GM21723 (cell line): ENCODE results near the gene ALDH1L1.

ENCODE experiments used
- ATAC-seq: cut with Tn5 transposase; IDR thresholded peaks from one replicate; pipeline ENCODE4 v1.9.1; 2021; ENCODE audit warnings: mild to moderate bottlenecking, moderate library complexity; ENCODE audit not compliant: unreplicated experiment

ALDH1L1 gene

GRCh38 chr3:126180477-126181397, at the start of gene ALDH1L1:
Gene ALDH1L1, minus strand, starts transcription at chr3:126180586. Its CDS starts 19,607 bp downstream, at chr3:126160979.
- ATAC-seq, result no peak

- ATAC-seq, result no peak
Observed at GRCh38 chr3:126226374-126226773, 46.0 kb upstream of the ALDH1L1 start.

- no peak for ATAC-seq
Observed at GRCh38 chr3:126216416-126216815, 36.0 kb upstream of the ALDH1L1 start.

DNA sequence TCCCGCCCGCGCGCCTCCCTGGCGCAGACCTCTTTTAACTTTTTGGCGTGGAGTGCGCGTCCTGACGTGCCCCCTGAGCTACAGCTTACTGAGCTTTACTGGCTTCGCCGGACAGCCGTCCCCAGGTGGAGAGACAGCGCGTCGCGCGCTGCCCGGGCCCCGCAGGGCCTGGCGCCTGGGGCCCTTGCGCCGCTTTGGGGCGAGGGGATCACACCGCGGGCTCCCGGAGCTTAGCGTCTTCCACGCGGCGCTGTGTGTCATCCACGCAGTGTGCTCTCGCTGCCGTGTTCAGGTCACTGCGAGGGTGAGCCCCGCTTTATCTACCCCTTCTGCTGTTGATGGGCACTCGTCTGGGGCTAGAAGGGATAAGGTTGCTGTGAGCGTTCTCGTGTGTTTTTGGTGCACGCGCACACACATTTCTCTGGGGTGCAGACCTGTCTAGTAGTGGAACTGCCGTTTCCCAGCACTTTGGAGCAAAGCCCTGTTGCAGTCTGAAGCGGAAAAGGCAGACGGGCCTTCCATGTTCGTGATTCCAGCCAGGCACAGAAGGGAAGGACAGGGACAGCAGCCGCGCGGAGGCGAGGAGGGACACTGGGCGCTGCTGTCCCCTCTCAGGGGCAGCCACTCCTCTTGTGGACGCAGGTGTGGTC, 33.1 kb upstream of the ALDH1L1 start:
- no peak for ATAC-seq

GRCh38 chr3:126212620-126213378, 32.4 kb upstream of the ALDH1L1 start:
- ATAC-seq, result no peak

DNA sequence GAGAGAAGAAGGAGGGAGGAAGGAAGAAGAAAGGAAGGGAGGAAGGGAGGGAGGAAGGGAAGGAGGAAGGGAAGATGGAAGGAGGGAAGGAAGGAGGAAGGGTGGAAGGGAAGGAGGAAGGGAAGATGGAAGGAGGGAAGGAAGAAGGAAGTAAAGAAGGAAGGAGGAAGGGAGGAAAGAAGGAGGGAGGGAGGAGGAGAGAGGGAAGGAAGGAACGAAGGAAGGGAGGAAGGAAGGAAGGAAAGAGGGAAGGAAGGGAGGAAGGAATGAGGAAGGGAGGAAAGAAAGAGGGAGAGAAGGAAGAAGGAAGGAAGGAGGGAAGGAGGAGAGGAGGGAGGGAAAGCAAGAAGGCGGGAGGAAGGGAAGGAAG, 31.8 kb upstream of the ALDH1L1 start:
- ATAC-seq, result no peak

GRCh38 chr3:126211569-126211968, 31.2 kb upstream of the ALDH1L1 start:
- ATAC-seq, result no peak

DNA sequence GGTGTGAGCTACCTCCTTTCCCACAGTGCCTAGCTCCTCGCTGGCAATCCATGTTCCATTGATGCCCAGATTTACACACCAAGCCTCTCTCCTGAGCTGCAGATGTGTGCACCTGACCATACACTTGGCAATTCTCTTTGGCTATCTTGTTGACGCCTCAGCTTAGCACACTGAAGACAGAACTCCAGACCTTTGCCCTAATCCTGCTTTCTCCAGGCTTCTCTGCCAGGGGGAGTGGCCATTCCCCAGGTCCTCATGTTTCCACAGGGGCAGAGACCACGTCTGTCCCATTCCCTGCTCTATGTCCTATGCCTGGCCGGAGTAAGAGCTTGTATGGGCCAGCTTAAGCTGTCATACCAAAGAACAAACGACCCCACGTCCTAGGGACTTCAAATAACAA, 30.2 kb upstream of the ALDH1L1 start:
- ATAC-seq, result no peak

GRCh38 chr3:126209741-126210140, 29.4 kb upstream of the ALDH1L1 start:
- no peak for ATAC-seq

GRCh38 chr3:126208606-126209256, 28.3 kb upstream of the ALDH1L1 start:
- no peak for ATAC-seq

- ATAC-seq, result no peak
Observed at GRCh38 chr3:126208182-126208581, 27.8 kb upstream of the ALDH1L1 start.

GRCh38 chr3:126207166-126207565, 26.8 kb upstream of the ALDH1L1 start:
- ATAC-seq, result no peak

DNA sequence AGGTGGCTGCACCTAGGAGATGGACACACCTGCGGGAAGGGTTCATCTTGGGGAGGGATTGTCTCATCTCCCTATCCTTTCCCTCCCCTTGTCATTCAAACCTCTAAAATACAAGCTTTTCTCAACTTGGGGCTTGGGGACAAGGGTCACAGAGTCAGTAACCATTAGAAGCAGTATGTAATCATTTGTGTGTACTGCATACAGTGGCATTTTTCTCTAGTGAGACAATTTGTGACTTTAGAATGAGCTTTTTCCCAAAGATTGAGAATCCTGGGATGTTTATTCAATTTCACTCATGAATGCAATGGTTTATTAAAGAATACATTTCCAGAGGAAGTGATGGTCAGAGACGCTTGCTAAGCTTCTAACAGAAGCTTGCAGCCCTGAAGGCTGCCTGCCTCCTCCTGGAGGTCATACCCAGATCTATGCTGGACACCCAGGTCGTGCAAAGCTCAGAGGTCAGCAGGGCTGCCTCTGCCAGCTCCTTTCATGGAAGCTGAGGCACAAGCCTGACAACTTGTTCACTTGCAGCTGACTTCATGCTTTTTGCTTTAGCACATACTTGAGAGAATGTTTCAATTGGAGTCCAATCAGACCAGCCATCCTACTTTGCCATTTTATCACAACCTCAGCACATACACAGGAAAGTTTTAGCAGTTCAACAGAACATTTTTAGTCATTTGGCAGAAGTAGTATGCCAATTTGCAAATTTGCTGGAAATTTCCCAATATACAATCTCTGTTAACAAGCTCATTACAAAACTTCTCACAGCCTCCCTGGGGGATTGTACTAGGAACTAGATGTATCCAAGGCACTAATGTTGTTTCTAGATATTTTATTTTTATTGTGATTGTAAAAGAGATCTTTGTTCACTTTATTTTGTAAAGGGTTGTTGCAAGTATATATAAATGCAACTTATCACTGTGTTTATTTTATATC, 25.6 kb upstream of the ALDH1L1 start:
- no peak for ATAC-seq

GRCh38 chr3:126202680-126203079, 22.3 kb upstream of the ALDH1L1 start:
- ATAC-seq, result no peak

GRCh38 chr3:126202276-126202675, 21.9 kb upstream of the ALDH1L1 start:
- no peak for ATAC-seq

DNA sequence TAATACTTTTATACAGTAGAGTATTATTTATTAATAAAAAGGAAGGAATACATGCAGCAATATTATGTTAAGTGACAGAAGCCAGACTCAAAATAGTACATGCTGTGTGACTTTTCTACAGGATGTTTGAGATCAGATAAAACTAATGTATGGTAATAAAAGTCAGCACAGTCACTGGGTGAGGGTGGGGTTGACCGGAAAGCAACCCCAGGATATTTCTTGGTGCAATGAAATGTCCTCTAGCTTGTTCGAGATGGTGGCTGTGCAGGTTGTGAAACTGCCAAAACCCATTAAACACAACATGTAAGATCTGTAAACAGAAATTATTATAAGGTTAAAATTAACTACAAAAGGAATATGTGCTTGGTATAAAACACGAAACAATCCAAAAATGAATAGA, 20.8 kb upstream of the ALDH1L1 start:
- no peak for ATAC-seq

DNA sequence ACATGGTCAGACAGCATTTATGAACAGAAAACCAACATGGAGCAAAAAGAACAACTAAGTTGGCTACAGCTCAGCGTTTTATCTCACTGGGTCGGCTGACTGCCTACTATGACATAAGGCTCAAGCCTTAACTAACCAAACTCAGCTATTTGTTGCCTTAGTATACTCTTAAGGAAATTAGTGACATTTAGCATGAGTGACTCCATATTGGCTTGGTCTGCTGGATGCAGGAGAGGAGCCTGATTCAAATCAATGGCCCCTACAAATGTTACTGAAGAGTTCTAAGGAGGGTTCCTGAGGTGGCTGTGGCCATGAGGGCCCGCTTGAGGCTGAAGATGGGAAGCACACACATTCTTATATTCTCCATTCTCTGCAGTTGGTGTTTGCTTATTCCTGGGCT, 20.1 kb upstream of the ALDH1L1 start:
- no peak for ATAC-seq

- no peak for ATAC-seq
Observed at GRCh38 chr3:126199256-126199655, 18.9 kb upstream of the ALDH1L1 start.

DNA sequence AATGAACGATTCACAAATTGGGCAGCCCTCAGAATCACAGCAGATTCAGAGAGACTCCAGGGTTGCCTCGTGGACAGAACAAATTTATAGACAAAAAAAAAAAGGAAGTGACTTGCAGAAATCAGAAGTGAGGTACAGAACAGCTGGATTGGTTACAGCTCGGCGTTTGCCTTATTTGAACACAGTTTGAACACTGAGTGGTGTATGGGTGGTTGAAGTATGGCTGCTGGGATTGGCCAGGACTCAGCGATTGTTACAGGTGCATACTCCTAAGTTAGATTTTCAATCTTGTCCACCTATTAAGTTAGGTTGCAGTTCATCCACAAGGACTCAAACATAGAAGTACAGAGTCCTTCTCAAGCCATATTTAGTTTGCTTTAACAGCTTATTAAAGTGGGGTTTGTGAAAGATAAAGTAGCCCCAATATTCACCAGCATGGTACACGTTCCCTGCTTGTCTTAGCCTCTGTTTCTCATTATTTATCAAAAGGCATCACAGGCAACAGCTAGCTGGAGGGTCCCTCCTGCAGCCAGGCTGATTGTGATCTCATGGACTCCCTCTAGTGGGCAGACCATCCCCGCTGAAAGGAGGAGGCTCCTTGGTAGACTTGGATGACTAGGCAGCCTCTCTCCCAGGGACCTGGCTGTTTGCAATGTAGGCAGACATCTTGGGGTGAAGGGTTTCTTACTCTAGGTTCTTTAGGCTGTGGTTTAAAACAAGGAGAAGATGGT, 17.6 kb upstream of the ALDH1L1 start:
- no peak for ATAC-seq
